ENCODE data around the gene SEMA5A.

The SEMA5A gene

GRCh38 chr5:9318031-9318430 is 227.8 kb downstream of the SEMA5A start:
- DNase-seq, result no peak

- DNase-seq, result no peak
These were observed 229.1 kb downstream of the SEMA5A start for GRCh38 chr5:9316733-9317132.

- no peak for DNase-seq
These were observed 229.8 kb downstream of the SEMA5A start for GRCh38 chr5:9316041-9316440.

GRCh38 chr5:9314558-9314957 is 231.3 kb downstream of the SEMA5A start:
- no peak for DNase-seq

GRCh38 chr5:9313751-9314150 is 232.1 kb downstream of the SEMA5A start:
- DNase-seq, result no peak

GRCh38 chr5:9307150-9307549 is 238.7 kb downstream of the SEMA5A start:
- no peak for DNase-seq

- no peak for DNase-seq
These were observed 243.7 kb downstream of the SEMA5A start for GRCh38 chr5:9302218-9302617.

GRCh38 chr5:9301200-9301599 is 244.7 kb downstream of the SEMA5A start:
- no peak for DNase-seq

- no peak for DNase-seq
These were observed 248.7 kb downstream of the SEMA5A start for GRCh38 chr5:9297134-9297533.

GRCh38 chr5:9295466-9295801 is 250.4 kb downstream of the SEMA5A start:
- DNase-seq, result no peak

GRCh38 chr5:9294793-9295465 is 250.9 kb downstream of the SEMA5A start:
- DNase-seq, result no peak

GRCh38 chr5:9288234-9288633 is 257.6 kb downstream of the SEMA5A start:
- no peak for DNase-seq

- DNase-seq, result no peak
These were observed 261.0 kb downstream of the SEMA5A start for GRCh38 chr5:9284781-9285307.

- no peak for DNase-seq
These were observed 261.6 kb downstream of the SEMA5A start for GRCh38 chr5:9284272-9284671.

GRCh38 chr5:9283473-9283872 is 262.4 kb downstream of the SEMA5A start:
- DNase-seq, result no peak

GRCh38 chr5:9283021-9283420 is 262.9 kb downstream of the SEMA5A start:
- DNase-seq, result no peak

- no peak for DNase-seq
These were observed 263.7 kb downstream of the SEMA5A start for GRCh38 chr5:9282211-9282610.

- no peak for DNase-seq
These were observed 266.1 kb downstream of the SEMA5A start for GRCh38 chr5:9279774-9280173.

GRCh38 chr5:9278921-9279603 is 266.8 kb downstream of the SEMA5A start:
- DNase-seq, result no peak

GRCh38 chr5:9269014-9269413 is 276.9 kb downstream of the SEMA5A start:
- DNase-seq, result no peak

- DNase-seq, result no peak
These were observed 277.6 kb downstream of the SEMA5A start for GRCh38 chr5:9268226-9268625.

- DNase-seq, result no peak
These were observed 280.2 kb downstream of the SEMA5A start for GRCh38 chr5:9265441-9266287.

GRCh38 chr5:9264301-9264700 is 281.6 kb downstream of the SEMA5A start:
- DNase-seq, result no peak

GRCh38 chr5:9263656-9264055 is 282.2 kb downstream of the SEMA5A start:
- no peak for DNase-seq

All from activated gamma-delta T cell treated with Interleukin-2 at 50 U/mL for 16 hours (primary cell).